Right lobe of liver (tissue), 4 donors: Measurements from ENCODE around the gene TAGLN2.

ENCODE experiments used
- CTCF ChIP-seq, 4 donors: fragments of 200-600 bp in 3 of 4; fragments of 450-650 bp in 1 of 4; IDR thresholded peaks; one replicate each; pipeline versions ENCODE4 v1.5.1 to v1.8.0; 2016 to 2022; ENCODE audit warnings: antibody characterized with exemption in 4 of 4, mild to moderate bottlenecking in 2 of 4
- POLR2A ChIP-seq: fragments of 450-650 bp; IDR thresholded peaks from one replicate; pipeline ENCODE4 v1.6.1; 2017; ENCODE audit warnings: antibody characterized with exemption, mild to moderate bottlenecking
- donor health status: DM: no; HTN: no; CAD: no.
- donor health status: DM: no; HTN: no; CAD: no.
- donor health status: DM: no; HTN: yes; CAD: no.

GRCh38 chr1:159965263-159965662 is 40.0 kb upstream of the TAGLN2 start:
- no peak for TF ChIP-seq CTCF (IDR thresholded peaks at IDR 0.05)
- TF ChIP-seq POLR2A = no peak
